RWPE2 (cell line): ENCODE measurements around the gene CRADD.

Experiments used
- ATAC-seq: fragments of 200-7000 bp; cut with Tn5 transposase; 3 replicates; pipeline ENCODE4 v1.9.1; 2021; ENCODE audit warnings: low read depth
- DNase-seq: peaks from one replicate; pipeline ENCODE4 v3.0.0-alpha.2; 2020; ENCODE audit warnings: low spot score
- H3K27ac ChIP-seq: fragments of 450-650 bp; 2 replicates; pipeline ENCODE4 v1.5.1; 2017; ENCODE audit warnings: mild to moderate bottlenecking; ENCODE audit not compliant: poor library complexity, severe bottlenecking
- H3K27me3 ChIP-seq: fragments of 250-450 bp; sonication (Bioruptor Pico); 2 replicates; pipeline ENCODE4 v1.5.1; 2021; ENCODE audit warnings: mild to moderate bottlenecking, moderate library complexity; ENCODE audit not compliant: insufficient read depth, poor library complexity, severe bottlenecking
- H3K36me3 ChIP-seq: fragments of 250-450 bp; sonication (Bioruptor Pico); 2 replicates; pipeline ENCODE4 v1.5.1; 2020; ENCODE audit warnings: low read depth, mild to moderate bottlenecking, moderate library complexity
- H3K4me1 ChIP-seq: fragments of 250-450 bp; sonication (Bioruptor Pico); 2 replicates; pipeline ENCODE4 v1.5.1; 2021; ENCODE audit warnings: mild to moderate bottlenecking, moderate library complexity; ENCODE audit not compliant: insufficient read depth, poor library complexity, severe bottlenecking
- H3K4me3 ChIP-seq: fragments of 250-450 bp; sonication (Bioruptor Pico); 2 replicates; pipeline ENCODE4 v1.5.1; 2021; ENCODE audit warnings: mild to moderate bottlenecking, moderate library complexity; ENCODE audit not compliant: severe bottlenecking
- H3K9me3 ChIP-seq: fragments of 250-450 bp; sonication (Bioruptor Pico); 2 replicates; pipeline ENCODE4 v1.5.1; 2021; ENCODE audit warnings: mild to moderate bottlenecking, moderate library complexity; ENCODE audit not compliant: severe bottlenecking
- CTCF ChIP-seq: fragments of 450-650 bp; IDR thresholded peaks from one replicate; pipeline ENCODE4 v1.5.1; 2017; ENCODE audit warnings: mild to moderate bottlenecking, moderate library complexity; ENCODE audit not compliant: poor library complexity, severe bottlenecking

Gene CRADD

GRCh38 chr12:93683410-93683809 is 6.2 kb downstream of the CRADD start:
- H3K36me3 ChIP-seq = no peaks in the 10 kb centered on the region
- TF ChIP-seq CTCF = no peak
- no peaks in the 10 kb centered on the region for H3K27me3 ChIP-seq
- no peaks in the 10 kb centered on the region for H3K9me3 ChIP-seq
- no peak for DNase-seq
- ATAC-seq = no peak
- no peaks in the 10 kb centered on the region for H3K4me1 ChIP-seq
- no peak overlapping the region for H3K4me3 ChIP-seq
- no peak overlapping the region for H3K27ac ChIP-seq

GRCh38 chr12:93684716-93685115 is 7.5 kb downstream of the CRADD start:
- H3K9me3 ChIP-seq = no peaks in the 10 kb centered on the region
- TF ChIP-seq CTCF = no peak
- H3K4me3 ChIP-seq = no peak overlapping the region
- ATAC-seq (no peak), DNase-seq (no peak)
- H3K36me3 ChIP-seq = no peaks in the 10 kb centered on the region
- no peaks in the 10 kb centered on the region for H3K27me3 ChIP-seq
- H3K27ac ChIP-seq = no peak overlapping the region
- H3K4me1 ChIP-seq = no peaks in the 10 kb centered on the region

GRCh38 chr12:93686572-93687356 is 9.6 kb downstream of the CRADD start:
- TF ChIP-seq CTCF = no peak
- DNase-seq (no peak), ATAC-seq (no peak)

DNA sequence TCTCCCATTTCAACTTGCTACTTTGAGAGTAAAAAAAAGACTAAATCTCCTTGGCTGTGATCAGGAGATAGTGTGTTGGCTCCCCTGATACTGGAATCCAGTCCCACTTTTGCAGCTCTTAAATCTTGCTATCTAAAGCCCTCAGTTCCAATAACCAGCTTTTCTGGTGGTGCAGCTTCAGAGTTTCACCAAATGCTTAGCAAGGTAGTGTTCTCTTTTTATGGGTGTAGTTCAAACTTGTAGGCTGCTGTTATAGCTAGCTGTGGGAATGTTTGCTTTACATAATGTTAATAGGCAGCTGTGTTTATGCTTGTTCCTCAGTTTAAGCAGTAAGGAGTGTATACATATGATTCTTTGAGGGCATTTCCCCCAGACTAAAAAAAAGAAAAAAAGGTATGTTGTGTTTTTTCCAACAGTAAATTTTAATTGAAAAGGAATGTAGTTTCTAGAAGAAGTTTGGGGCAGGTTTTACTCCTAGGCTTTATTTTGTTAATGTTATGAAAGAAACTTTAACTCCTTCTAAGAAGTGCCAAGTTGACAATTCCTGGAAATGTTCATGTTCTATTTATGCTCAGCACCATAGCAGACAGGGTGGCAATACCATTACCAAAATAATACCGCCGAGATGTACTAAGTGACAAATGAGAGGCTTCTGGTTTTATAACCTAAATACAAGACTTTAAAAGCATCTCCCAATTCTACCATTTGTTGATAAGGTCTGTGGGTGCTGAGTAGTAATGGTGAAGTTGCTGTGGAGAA is 12.1 kb downstream of the CRADD start:
- TF ChIP-seq CTCF = no peak
- no peak overlapping the region for H3K4me3 ChIP-seq
- DNase-seq (no peak), ATAC-seq (no peak)
- H3K4me1 ChIP-seq = no peaks in the 10 kb centered on the region
- no peaks in the 10 kb centered on the region for H3K27me3 ChIP-seq
- no peaks in the 10 kb centered on the region for H3K9me3 ChIP-seq
- H3K36me3 ChIP-seq = no peaks in the 10 kb centered on the region
- H3K27ac ChIP-seq = no peak overlapping the region

More at GRCh38 chr12:93686572-93687356, 9.6 kb downstream of the CRADD start:
- H3K36me3 ChIP-seq = no peaks in the 10 kb centered on the region
- no peaks in the 10 kb centered on the region for H3K27me3 ChIP-seq
- no peaks in the 10 kb centered on the region for H3K9me3 ChIP-seq
- H3K4me1 ChIP-seq = no peaks in the 10 kb centered on the region
- H3K4me3 ChIP-seq = no peak overlapping the region
- H3K27ac ChIP-seq = no peak overlapping the region
